Measurements from ENCODE around the gene PAXX. TPM values are rescaled to one million over a fixed set of nuclear protein-coding genes. Genes with fewer than 3 reads are reported as not detected.
"Not testable (repeated sequence)": the region's sequence is repeated elsewhere in the genome, so short reads cannot be mapped to it uniquely, and the experiment has no call there.

The PAXX gene
- polyA plus RNA-seq, 3 donors: 23.7 to 40.2 (median 39.3) TPM

DNA sequence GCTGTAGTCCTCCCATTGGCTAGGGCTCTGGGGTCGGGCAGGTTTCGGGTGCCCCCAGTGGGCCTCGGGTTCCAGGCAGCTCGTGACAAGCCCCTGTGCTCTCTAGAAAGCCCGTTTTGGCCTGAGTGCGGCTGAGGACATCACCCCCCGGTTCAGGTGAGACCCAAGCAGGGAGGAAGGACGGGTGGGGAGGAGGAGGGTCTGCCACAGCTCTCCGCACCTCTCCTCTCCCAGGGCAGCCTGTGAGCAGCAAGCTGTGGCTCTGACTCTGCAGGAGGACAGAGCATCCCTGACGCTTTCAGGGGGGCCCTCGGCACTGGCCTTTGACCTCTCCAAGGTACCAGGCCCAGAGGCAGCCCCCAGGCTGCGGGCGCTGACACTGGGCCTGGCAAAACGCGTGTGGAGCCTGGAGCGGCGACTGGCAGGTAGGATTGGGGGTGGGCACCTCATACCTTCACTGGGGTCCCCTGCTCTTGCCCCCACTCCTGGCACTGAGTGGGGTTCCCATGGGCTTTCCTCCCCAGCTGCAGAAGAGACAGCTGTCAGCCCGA lies 672 bp downstream of the PAXX start:
- DNase-seq (ENCODE audit: extremely low read depth in 1 of 11, low read depth in 9 of 11, low spot score in 4 of 11): no peak

DNA sequence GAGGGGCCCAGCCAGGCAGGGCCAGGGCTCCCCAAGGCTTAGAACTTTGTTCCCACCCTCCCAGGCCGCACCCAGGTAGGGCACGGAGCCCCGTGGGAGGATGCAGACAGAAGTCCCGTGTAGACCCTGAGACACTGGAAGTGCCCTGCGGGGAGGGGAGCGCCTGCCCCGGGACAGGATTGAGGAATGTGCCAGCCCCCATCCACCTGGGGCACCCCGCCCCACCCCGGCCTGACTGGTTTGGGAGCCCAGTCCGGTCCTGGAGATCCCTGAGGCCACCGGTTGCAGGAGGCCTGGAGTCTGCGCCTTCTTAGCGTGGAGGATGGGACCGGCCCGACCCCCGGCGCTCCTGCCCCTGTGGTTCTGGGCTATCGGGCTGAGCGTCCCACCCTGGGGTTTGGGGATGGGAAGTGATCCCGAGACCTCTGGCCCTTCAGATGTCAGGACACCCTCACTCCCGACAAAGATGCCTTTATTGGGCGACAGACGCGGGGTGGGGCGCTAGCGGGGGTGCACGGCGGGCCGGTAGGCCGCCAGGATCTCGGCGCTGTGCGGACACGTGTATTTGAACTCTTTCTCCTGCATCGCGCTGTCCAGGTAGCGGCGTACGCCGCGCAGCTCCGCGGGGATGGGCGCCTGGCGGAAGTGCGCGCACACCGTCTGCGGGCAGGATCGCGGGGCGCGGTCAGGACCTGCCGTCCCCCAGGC lies 2.1 kb downstream of the PAXX start:
- no peak for DNase-seq (ENCODE audit: extremely low read depth in 1 of 11, low read depth in 9 of 11, low spot score in 4 of 11)

DNA sequence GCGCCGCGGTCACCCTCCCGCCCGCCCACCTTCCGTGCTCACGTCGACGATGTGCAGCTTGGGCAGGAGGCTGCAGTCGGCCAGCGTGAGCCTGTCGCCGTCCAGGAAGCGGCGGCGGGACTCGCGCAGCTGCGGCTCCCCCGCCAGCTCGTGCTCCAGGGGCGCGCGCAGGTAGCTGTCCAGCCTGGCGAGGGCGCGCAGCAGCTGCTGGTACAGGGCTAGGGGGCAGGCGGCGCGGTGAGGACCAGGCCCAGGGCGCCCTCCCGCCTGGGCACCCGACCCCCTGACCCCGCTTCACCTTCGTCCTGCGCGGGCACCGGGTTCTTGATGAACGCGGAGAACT lies 2.6 kb downstream of the PAXX start:
- no peak for DNase-seq (ENCODE audit: extremely low read depth in 1 of 11, low read depth in 9 of 11, low spot score in 4 of 11)

- no peak for DNase-seq (ENCODE audit: extremely low read depth in 1 of 11, low read depth in 9 of 11, low spot score in 4 of 11)
Observed at GRCh38 chr9:136995362-136995761, 3.1 kb downstream of the PAXX start.

- no peak for DNase-seq (ENCODE audit: extremely low read depth in 1 of 11, low read depth in 9 of 11, low spot score in 4 of 11)
Observed at GRCh38 chr9:136995772-136996311, 3.6 kb downstream of the PAXX start.

- no peak for DNase-seq (ENCODE audit: extremely low read depth in 1 of 11, low read depth in 9 of 11, low spot score in 4 of 11)
Observed at GRCh38 chr9:136996361-136997292, 4.4 kb downstream of the PAXX start, which contains the start of gene CLIC3. CLIC3 (minus strand) TSS chr9:136996568; CDS start chr9:136996543, 25 bp downstream.

DNA sequence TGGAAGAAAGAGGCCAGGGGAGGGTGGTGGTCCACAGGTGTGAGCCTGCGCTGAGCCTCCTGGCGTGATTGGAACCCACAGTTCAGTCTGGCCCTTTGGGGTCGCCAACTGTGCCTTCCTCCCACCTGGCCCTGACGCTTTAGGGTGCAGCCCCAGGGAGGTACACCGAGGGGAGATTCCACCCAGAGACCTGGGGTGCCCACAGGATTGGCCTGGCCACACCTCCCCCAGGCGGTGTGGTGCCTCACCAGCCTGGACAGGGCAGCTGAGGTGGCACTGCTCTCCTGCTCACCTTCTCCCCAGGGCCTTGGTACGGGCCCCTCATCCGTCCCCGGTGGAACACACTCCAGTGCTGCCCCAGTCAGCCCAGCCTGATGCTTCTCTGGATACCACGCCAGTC lies 5.1 kb downstream of the PAXX start:
- DNase-seq (ENCODE audit: extremely low read depth in 1 of 11, low read depth in 9 of 11, low spot score in 4 of 11): no peak

- no peak for DNase-seq (ENCODE audit: extremely low read depth in 1 of 11, low read depth in 9 of 11, low spot score in 4 of 11)
Observed at GRCh38 chr9:136997830-136998234, 5.6 kb downstream of the PAXX start.

GRCh38 chr9:137000177-137000930 lies 8.1 kb downstream of the PAXX start:
- DNase-seq (ENCODE audit: extremely low read depth in 1 of 11, low read depth in 9 of 11, low spot score in 4 of 11): no peak

DNA sequence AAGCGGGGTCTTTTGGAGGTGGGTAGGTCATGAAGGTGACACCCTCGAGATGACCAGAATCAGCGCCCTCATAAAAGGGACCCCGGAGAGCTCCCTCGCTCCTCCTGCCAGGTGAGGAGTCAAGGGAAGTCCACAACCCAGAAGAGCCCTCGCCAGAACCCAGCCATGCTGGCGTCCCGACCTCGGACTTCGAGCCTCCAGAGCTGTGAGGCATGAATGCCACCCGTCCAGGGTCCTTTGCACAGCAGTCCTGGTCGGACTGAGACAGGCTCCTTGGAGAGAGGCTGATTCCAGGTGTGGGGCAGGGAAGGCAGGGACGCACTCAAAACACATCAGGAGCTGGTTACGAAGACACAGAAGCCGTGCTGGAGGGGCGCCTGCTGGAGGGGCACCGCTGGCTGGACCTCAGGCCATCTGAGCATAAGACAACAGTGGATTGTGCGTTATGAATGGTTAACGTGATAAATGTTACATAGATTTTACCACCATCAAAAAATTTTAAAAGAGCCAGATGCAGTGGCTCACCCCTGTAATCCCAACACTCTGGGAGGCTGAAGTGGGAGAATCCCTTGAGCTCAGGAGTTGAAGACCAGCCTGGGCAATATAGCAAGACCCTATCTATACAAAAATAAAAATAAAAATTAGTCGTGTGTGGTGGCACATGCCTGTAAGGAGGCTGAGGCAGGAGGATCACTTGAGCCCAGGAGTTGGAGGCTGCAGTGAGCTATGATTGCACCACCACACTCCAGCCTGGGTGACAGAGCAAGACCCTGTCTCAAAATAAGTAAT lies 9.8 kb downstream of the PAXX start:
- no peak for DNase-seq (ENCODE audit: extremely low read depth in 1 of 11, low read depth in 9 of 11, low spot score in 4 of 11)

DNA sequence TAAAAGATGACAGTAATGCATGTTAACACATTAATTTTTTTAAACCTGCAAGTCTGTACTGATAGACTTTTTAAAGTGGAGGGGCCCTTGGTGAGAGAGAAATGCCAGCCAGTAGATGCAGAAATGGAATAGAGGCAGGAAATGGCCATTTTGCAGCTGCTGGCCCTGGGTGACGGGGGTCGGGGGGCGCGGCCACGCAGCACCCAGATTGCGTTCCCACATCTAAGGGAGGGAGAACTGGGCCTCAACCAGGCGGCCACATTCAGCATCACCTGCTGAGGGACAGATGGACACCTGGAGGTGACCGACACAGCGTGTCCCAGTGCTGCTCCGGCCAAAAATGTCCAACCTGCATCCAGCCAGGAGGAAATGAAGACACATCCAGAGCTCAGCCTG lies 10.4 kb downstream of the PAXX start:
- DNase-seq (ENCODE audit: extremely low read depth in 1 of 11, low read depth in 9 of 11, low spot score in 4 of 11): no peak

GRCh38 chr9:137004285-137004684 lies 12.1 kb downstream of the PAXX start:
- DNase-seq (ENCODE audit: extremely low read depth in 1 of 11, low read depth in 9 of 11, low spot score in 4 of 11): not testable (repeated sequence)

- DNase-seq (ENCODE audit: extremely low read depth in 1 of 11, low read depth in 9 of 11, low spot score in 4 of 11): no peak
Observed at GRCh38 chr9:137006116-137007003, 14.1 kb downstream of the PAXX start.

- no peak for DNase-seq (ENCODE audit: extremely low read depth in 1 of 11, low read depth in 9 of 11, low spot score in 4 of 11)
Observed at GRCh38 chr9:137007108-137007815, 15.0 kb downstream of the PAXX start.

- no peak for DNase-seq (ENCODE audit: extremely low read depth in 1 of 11, low read depth in 9 of 11, low spot score in 4 of 11)
Observed at GRCh38 chr9:137007816-137008270, 15.6 kb downstream of the PAXX start.

- no peak for DNase-seq (ENCODE audit: extremely low read depth in 1 of 11, low read depth in 9 of 11, low spot score in 4 of 11)
Observed at GRCh38 chr9:137008312-137008711, 16.1 kb downstream of the PAXX start.

DNA sequence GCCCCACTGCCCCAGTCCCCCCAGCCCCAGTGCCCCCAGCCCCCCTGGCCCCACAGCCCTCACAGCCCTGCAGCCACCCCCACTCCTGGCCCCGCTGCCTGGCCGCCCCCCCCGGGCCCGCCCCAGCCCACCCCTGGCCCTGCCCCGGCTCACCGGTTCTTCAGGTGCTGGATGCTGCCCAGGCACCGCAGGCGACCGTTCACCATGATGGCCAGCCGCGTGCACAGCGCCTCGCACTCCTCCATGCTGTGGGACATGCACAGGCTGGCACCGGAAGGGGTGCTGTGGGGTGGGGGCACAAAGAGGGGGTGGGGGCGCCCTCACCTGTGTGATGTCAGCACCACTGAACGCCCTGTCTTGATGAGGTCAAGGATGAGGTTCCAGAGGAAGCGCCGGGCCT lies 17.0 kb downstream of the PAXX start:
- DNase-seq (ENCODE audit: extremely low read depth in 1 of 11, low read depth in 9 of 11, low spot score in 4 of 11): no peak

Data from renal cortex interstitium (tissue), 11 donors.